ENCODE data around the gene PSPH. TPM values are rescaled to one million over a fixed set of nuclear protein-coding genes. Genes with fewer than 3 reads are reported as not detected.

Gene PSPH
- total and polyA plus RNA-seq, 8 donors: 13.7 to 25.0 (median 20.7) TPM

DNA sequence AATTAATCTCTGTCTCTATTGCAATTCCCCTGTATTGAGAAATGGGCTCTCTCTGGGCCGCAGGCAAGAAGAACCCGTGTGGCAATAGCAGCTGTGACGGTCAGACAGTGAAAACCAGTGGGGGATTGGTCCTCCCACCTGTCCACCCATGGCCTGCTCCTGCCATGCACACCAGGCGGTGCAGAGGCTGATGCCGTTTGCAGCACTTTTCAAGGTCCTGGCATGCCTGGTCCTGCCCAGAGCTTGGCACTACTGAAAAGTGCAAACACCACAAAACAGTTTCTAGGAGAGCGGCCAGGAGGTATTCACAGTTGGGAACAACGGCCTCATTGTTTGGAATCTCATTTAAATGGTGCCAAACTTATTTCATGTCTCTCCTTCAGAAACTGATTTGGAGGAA, 41.5 kb downstream of the PSPH start:
- H3K4me3 ChIP-seq: no peak overlapping the region
- TF ChIP-seq, protein P1, sequence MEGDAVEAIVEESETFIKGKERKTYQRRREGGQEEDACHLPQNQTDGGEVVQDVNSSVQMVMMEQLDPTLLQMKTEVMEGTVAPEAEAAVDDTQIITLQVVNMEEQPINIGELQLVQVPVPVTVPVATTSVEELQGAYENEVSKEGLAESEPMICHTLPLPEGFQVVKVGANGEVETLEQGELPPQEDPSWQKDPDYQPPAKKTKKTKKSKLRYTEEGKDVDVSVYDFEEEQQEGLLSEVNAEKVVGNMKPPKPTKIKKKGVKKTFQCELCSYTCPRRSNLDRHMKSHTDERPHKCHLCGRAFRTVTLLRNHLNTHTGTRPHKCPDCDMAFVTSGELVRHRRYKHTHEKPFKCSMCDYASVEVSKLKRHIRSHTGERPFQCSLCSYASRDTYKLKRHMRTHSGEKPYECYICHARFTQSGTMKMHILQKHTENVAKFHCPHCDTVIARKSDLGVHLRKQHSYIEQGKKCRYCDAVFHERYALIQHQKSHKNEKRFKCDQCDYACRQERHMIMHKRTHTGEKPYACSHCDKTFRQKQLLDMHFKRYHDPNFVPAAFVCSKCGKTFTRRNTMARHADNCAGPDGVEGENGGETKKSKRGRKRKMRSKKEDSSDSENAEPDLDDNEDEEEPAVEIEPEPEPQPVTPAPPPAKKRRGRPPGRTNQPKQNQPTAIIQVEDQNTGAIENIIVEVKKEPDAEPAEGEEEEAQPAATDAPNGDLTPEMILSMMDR (IDR thresholded peaks at IDR 0.05): no peak
- DNase-seq: peak in 1 of 4 donors; percentile 10
- ATAC-seq: no peak
- no peaks in the 10 kb centered on the region for H3K27me3 ChIP-seq
- H3K36me3 ChIP-seq: peaks cover 0 to 17% of the 10 kb centered on the region in 2 donors
- H3K27ac ChIP-seq: no peak overlapping the region
- H3K4me1 ChIP-seq: no peaks in the 10 kb centered on the region
- intact Hi-C loops (cut with DNase I): loop anchor here in 1 of 2 donors (10.0 kb wide), 1 partner anchor 65 kb away; no protein-coding TSS in a partner anchor
- H3K9me3 ChIP-seq: no peaks in the 10 kb centered on the region

DNA sequence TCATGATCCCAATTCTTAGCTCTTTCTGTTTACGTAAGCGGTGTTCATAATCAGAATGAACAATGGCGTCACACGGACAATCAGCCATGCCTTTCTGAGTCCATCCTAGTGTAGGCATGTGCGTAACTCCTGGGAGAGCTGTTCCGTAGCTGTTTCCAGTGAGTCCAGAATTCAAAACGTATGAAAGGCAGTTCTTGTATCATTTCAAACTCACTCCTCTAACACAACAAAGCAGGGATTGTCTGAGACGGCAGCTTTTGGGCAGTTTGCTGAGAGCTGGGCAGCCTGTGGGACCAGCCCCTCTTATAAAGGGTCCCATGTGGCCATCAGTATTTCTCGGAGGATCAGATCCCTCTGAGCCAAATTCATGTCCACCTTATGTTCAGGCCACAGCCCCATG, 43.4 kb downstream of the PSPH start:
- no peak for ATAC-seq
- no peaks in the 10 kb centered on the region for H3K27me3 ChIP-seq
- H3K36me3 ChIP-seq: peaks cover 0 to 9% of the 10 kb centered on the region in 2 donors
- intact Hi-C loops (cut with DNase I): loop anchor here in 1 of 2 donors (10.0 kb wide), 1 partner anchor 67 kb away; no protein-coding TSS in a partner anchor
- no peak overlapping the region for H3K4me3 ChIP-seq
- H3K9me3 ChIP-seq: no peaks in the 10 kb centered on the region
- H3K4me1 ChIP-seq: no peaks in the 10 kb centered on the region
- no peak for DNase-seq
- TF ChIP-seq, protein P1 (IDR thresholded peaks at IDR 0.05): no peak
- no peak overlapping the region for H3K27ac ChIP-seq

DNA sequence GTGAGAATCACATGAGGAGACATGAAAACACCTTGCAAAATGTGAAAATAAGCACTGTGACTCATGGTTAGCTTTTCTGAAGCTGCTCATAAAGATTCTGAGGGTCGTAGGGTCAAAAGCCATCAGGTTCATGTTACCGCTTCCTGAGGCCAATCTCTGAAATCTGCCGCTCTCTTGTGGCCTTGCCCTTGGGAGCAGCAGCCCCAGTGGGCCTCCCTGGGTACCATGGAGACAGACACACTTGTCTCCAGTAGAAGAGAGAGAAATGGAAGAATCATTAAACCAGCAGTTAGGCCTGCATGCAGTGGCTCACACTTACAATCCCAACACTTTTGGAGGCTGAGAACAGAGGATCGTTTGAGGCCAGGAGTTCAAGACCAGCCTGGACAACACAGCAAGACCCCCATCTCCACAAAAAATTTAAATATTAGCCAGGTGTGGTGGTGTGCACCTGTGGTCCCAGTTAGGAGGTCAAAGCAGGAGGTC, 44.0 kb downstream of the PSPH start:
- ATAC-seq (no peak), DNase-seq (no peak)
- Histone ChIP-seq H3K4me3 (no peak overlapping the region), H3K27ac (no peak overlapping the region), H3K27me3 (no peaks in the 10 kb centered on the region), H3K4me1 (no peaks in the 10 kb centered on the region), H3K9me3 (no peaks in the 10 kb centered on the region), H3K36me3 (peaks cover 0 to 7% of the 10 kb centered on the region in 2 donors)
- TF ChIP-seq, protein P1 (IDR thresholded peaks at IDR 0.05): no peak
- intact Hi-C loops (cut with DNase I): loop anchor here in 1 of 2 donors (10.0 kb wide), 1 partner anchor 68 kb away; no protein-coding TSS in a partner anchor

DNA sequence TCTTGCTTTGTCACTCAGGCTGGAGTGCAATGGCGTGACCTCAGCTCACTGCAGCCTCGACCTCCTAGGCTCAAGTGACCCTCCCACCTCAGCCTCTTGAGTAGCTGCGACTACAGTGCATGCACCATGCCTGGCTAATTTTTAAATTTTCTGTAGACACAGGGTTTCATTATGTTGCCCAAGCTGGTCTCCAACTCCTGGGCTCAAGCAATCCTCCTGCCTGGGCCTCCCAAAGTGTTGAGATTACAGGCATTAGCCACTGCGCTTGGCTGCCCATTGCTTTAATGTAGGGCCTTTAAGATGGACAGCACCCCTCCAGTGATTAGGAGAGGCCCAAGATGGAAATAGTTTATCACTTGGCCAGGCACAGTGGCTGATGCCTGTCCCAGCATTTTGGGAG, 47.5 kb downstream of the PSPH start:
- peaks cover 0 to 5% of the 10 kb centered on the region in 2 donors for H3K36me3 ChIP-seq
- H3K27ac ChIP-seq: no peak overlapping the region
- no peak overlapping the region for H3K4me3 ChIP-seq
- TF ChIP-seq, protein P1 (IDR thresholded peaks at IDR 0.05): no peak
- intact Hi-C loops (cut with DNase I): loop anchor here in 1 of 2 donors (10.0 kb wide), 1 partner anchor 71 kb away; no protein-coding TSS in a partner anchor
- H3K27me3 ChIP-seq: no peaks in the 10 kb centered on the region
- H3K9me3 ChIP-seq: no peaks in the 10 kb centered on the region
- ATAC-seq (no peak), DNase-seq (no peak)
- H3K4me1 ChIP-seq: no peaks in the 10 kb centered on the region

DNA sequence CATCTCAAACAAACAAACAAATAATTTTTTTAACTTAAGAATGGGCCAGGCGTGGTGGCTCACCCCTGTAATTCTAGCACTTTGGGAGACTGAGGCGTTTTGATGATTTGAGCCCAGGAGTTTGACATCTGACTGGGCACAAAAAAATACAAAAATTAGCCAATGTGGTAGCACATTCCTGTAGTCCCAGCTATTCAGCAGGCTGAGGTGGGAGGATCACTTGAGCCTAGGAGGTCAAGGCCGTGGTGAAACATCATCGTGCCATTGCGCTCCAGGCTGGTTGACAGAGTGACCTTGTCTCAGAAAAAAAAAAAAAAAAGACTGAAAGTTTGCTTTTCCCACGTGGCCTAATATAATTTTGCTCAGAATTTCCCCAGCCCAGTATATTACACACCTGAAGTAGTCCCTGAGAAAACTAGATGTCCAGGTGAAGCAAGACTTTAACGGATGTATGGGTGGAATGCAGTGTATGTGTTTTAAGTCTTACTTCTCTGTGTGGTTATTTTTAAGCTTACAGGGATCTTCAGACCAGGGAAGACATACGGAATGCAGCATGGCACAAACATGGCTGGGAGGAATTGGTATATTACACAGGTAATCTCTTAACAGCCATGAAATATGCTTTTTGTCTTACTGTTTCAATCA, 54.3 kb downstream of the PSPH start:
- DNase-seq: no peak
- no peak for ATAC-seq
- Histone ChIP-seq H3K36me3 (peaks cover 0 to 60% of the 10 kb centered on the region in 2 donors), H3K9me3 (no peaks in the 10 kb centered on the region), H3K4me3 (no peak overlapping the region), H3K27me3 (no peaks in the 10 kb centered on the region), H3K4me1 (no peaks in the 10 kb centered on the region), H3K27ac (no peak overlapping the region)
- TF ChIP-seq, protein P1 (IDR thresholded peaks at IDR 0.05): no peak
- intact Hi-C loops (cut with DNase I): no loop called here

All from left lung (tissue), 10 donors.